GM18517 (cell line): ENCODE data around the gene GRM4.
"Not testable (repeated sequence)": the region's sequence is repeated elsewhere in the genome, so short reads cannot be mapped to it uniquely, and the experiment has no call there.

Source experiments
- ATAC-seq: cut with Tn5 transposase; IDR thresholded peaks from one replicate; pipeline ENCODE4 v1.9.1; 2021; ENCODE audit warnings: mild to moderate bottlenecking, moderate library complexity; ENCODE audit not compliant: unreplicated experiment

GRM4 gene

DNA sequence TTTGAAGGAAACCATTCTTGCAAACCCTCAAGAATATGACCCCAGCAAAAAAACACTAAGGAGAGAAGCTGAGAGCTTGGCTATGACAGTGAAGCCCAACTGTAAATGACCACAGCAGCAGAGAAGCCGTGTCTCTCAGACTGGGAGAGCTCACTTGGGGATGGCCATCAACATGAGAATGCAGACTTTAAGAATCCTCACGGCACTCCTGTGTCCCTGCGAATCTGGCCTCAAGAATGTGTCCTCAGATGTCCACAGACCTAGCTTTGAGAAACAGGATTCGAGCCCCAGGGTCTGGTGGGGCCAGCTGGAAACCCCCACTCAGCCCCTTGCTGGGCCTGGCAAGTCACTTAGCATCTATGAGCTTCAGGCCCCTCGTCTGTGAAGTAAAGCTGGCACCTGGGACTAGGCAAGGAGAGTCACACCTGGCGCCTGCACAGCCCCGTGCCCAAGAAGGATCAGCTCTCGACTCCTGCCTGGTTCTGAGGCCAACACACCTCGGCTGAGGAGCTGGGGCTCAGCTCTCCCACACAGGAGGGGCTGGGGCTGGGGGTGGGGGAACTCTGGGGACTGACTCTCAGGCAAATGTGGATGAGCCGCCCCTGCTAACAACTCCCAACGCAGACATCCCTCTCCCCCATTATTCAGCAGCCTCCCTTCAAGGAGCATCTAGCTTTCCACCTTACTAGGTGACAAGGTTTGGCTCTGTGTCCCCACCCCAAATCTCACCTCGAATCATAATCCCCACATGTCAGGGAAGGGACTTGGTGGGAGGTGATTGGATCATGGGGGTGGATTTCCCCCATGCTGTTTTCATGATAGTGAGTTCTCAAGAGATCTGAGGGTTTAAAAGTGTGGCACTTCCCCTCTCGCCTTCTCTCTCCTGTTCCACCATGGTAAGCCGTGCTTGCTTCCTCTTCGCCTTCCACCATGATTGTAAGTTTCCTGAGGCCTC is 97.7 kb downstream of the GRM4 start:
- no peak for ATAC-seq

DNA sequence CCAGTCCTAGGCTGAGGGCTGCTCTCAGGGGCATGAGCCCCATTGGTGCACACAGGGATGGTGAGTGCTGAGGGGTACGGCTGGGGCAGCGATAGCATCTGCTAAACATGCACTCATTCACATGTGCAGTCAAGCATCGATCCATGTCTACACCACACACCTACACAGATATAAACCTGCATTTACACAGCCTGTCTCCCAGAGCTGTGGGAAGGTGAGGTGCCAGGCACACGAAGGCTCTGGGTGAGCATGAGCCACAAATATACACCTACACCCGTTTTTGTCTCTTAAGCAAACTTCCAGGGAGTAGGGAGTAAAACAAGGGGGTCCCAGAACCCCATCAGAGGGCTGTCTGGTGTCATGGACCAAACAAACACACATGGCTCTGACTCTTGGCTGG is 99.3 kb downstream of the GRM4 start:
- no peak for ATAC-seq

DNA sequence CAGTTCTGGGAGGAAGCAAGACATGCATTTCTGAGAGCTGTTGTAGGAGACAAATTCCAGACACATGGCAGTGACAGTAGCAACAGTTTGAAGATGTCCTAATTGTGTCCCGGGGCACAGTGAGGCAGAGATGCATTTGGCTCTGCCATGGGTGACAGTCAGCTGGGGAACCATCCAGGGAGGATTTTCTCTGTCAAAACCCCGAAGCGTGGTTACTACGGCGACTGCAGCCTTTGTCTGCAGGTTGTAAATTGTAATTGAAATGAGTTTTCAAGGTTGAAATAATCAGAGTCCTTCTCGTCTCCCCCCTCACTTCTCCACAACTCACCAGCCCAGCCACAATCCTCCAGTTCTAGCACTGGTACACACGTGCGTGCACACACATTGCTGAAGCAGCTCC is 100.1 kb downstream of the GRM4 start:
- no peak for ATAC-seq

DNA sequence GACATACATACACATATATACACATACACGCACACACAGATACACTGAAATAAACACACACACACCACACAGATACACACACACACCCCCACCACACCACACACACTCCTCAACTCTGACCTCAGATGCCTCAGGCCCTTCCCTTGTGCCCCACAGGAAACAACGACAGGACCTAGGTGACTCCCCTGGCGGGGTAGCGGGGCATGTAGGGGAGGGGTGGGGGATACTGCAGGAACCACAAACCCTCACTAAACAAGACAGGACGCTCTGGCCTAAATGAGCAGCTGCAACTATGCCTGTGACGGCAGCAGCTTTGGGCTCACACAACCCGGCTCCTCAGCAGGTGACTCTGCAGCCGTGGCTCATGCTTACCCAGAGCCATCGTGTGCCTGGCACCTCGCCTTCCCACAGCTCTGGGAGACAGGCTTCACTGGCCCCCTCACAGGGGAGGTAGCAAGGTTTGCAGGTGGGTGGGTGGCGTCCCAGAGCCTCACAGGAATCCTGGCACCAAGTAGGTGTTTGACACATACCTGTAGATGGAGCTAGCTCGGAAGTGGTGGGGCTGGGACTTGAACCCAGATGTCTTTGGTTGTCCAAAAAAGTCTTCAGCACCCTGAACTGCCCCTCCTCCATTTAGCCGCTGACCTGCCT is 100.8 kb downstream of the GRM4 start:
- ATAC-seq = no peak

DNA sequence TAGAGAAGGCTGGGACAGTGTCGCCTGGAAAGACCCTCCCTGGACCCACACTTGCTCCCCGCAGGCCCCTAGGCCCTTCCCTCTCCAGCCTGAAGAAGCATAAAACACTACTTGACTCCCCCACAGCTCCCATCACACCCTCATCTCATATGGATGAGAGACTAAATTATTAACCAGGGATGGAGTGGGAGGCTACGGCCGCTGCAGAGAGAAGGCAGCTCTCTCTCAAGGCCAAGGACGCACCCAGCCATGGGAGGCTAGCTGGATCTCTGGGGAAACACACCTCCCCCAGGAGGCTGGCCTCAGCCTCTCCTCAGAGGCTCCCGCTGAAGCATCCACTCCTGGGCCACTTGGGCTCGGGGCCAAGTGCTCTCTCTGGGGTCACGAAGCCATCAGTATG is 102.5 kb downstream of the GRM4 start:
- no peak for ATAC-seq

DNA sequence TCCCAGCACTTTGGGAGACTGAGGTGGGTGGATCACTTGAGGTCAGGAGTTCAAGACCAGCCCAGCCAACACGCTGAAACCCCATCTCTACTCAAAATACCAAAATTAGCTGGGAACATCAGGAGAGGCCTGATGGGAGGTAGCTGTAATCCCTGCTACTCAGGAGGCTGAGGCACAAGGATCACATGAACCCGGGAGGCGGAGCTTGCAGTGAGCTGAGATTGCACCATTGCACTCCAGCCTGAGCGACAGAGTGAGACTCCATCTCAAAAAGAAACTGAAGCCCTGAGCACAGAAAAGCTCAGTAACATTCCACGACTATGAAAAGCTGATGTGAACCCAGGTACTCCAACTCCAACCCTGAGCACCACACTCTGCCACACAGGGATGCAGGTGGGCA is 103.9 kb downstream of the GRM4 start:
- ATAC-seq = not testable (repeated sequence)

DNA sequence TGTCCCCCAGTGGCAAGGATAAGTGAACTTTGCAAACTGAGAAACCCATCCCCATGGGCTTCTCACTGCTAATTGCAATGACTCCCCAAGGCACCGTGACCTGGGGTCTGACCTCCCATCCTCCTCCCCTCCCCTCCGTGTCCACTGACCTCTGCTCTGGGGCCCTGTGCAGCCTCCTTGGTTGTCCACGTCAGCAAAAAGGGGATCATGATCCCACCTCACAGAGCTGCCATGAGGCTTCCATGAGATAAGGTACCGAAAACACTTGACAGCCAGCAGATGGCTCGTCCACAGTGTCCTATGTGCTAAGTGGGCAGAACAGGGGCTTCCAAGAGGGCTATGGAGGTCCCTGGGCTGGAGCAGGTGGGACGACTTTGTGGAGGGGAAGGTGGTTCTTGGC is 104.5 kb downstream of the GRM4 start:
- no peak for ATAC-seq

DNA sequence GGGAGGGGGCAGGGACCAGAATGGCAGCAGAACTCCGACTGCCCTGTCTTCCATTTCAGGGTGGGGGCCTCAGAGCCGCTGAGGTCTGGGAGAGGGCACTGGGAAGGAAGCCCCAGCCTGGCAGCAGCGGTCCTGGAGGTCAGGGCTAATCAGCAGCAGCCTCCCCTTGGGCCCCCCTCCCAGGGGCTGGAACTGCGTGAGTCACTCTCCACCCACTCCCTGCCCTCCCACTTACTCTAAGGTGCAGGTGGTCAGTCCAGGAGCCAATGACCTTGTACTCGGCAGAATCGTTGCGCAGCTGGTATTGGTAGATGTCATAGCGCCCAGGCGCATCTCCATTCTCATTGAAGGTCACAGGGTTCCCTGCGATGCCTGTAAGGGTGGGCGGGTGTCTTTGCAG is 105.9 kb downstream of the GRM4 start:
- ATAC-seq = no peak

DNA sequence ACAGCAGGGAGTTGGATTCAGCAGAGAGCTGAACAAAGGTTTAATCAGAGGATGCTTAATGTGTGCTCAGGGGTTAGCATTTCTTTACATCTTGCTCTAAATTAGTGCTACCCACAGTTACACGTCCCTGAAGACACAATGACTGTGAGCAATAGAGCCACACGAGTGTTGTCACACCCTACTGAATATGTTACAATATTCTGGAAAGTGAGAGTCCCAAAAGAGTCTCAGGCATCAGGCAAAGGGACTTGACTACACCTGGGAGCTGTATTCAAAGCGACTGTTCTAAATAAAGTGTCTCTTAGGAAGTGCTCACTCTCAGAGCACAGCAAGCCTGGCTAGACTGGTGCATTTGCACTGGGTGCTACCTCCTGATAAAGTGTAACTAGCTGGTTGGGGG is 108.7 kb downstream of the GRM4 start:
- no peak for ATAC-seq

DNA sequence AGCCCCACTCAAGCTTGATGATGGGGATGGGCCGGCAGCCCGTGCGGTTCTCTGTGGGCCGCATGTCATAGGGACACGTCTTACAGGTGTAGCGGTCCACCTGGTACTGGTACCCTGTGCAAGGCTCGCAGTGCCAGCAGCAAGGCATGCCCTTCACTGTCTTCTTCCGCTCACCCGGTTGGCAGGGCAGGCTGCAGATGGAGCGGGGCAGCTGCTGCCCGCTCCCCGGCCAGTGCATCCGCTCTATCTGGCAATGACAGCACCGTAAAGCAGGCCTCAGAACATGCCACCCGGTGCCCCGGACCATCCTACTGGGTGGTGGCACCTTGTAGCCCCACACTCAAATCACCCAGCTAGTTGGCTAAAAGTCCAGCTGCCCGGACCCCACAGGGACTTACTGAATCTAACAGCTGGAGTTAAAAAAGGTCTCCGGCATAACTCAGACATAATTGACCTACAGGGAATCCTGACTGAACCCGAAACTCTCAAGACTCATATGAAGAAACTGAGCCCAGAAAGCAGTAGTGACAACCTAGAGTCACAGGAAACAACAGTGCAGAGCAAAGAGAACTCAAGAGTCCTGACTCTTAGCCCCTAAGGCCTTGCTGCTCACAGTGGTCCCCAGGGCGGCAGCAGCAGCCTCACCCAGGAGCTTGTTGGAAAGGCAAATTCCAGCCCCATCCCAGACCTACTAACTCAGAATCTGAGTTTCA is 109.4 kb downstream of the GRM4 start:
- no peak for ATAC-seq

DNA sequence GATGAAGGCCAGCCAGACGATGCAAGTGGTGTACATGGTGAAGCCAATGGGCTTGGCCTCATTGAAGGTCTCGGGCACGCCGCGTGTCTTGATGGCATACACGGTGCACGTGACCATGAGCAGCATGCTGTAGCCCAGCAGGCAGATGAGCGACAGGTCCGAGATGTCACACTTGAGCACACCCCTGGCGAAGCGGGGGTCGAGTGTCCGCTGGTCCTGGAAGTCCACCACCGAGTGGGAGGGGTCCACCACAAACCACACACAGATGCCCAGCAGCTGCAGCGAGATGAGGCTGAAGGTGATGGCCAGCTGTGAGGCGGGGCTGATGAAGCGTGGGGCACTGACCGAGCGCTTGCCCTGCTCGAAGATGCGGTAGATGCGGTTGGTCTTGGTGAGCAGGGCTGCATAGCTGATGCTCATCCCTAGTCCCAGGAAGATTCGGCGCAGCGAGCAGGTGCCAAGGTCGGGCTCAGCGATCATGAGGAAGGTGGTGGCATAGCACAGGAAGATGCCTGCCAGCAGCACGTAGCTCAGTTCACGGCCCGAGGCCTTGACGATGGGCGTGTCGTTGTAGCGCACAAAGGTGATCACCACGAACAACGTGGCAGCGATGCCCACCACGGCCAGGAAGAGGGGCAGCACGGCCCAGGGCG is 110.1 kb downstream of the GRM4 start:
- no peak for ATAC-seq

DNA sequence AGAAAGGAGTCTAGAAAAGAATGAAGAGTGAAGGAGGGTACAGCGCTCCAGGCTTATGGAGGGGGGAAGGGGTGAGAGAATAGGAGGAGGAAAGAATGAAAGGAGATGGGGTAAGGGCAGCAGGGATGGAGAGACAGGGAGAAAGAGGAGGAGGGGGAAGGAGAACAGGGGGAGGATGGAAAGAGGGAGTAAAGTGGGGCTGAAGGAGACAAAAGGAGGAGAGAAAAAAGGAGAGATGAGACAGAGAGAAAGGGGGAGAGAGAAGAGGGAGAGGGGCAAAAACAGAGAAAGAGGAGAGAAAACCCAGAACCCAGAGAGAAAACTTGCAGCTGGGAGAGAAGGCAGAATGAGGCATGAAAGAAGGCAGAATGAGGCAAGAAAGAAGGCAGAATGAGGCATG is 110.7 kb downstream of the GRM4 start:
- ATAC-seq = no peak

DNA sequence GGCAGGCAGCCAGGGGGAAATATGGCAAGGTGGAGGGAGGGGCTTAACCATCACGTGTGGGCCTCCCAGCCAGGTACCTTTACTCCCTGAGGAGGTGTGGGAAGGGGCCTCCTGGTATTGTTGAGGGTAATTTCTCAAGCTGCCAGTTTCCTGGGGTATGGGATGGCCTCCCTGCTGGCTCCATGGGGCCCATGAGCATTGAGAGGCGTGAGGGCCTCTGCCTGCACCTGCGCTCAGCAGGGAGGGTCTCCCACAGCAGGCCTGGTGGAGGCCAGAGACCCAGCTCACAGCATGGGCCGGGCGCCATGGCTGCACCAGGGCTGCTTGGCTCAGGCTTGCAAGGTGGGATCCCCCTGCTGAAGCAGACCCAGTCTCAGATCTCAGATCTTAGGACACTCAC is 113.0 kb downstream of the GRM4 start:
- ATAC-seq = no peak

DNA sequence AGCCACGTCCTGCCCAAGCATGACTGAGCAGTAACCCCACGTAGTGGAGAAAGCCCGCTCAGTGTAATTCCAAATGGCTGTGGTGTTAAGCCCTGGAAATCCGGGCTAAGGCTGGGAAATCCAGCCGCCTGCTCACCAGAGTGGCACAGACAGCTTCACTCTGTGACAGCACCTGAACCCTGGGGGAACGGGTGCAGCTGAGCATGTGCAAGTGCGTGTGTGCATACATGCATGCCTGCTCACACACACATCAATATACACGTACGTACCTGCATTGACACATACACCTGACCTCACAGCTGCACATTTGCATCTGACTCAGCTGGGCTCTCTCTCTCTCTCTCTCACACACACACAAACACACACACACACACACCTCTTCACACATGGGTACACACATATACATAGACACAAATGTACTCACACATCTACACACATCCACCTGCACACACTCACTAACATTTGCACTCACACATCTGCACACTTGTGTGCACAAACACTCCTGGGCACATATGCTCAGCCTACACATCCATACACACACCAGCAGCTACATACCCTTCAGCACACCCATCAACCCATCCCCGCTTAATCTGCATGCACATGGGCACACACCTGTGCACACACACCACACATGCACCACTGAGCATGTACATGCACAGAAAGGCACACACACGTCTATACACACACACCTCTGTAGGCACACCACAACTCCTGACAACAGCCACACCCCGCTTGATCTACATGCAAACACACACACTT is 114.1 kb downstream of the GRM4 start:
- ATAC-seq = no peak

DNA sequence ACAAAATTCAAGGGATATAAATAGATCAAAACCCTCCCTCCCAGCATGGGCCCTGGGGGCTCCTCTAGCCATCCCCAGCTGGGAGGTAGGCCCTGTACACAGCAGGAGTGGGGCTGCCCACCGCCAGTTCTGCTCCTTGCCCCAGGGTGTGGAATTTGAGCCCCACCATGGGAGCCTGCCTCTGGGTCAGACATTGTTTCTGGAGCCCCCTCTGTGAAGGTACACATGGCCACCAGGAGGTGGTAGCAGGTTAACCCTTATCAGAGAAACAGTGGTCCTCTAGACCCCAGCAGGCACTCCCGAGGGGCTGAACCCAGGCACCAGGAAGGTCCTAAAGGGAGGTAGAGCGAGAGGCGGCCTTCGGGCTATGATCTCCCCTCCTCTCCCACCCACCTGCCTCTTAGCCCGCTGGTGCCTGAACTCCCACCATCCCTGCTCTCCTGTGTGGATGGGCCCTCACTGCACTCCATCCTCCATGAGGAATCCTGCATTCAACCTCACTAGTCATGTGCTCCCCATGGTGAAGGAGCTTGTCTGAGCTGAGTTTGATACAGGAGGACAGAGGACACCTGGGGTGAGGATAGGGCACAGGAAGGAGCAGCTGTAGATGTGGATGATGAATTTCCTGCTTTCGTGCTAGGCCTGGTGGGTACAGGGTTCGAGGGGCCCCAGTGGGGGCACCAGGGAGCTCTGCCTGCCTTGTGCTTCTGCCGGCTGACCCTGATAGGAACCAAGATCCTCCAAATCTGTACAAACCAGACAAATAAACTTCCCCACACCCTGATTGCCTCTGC is 114.9 kb downstream of the GRM4 start:
- no peak for ATAC-seq

DNA sequence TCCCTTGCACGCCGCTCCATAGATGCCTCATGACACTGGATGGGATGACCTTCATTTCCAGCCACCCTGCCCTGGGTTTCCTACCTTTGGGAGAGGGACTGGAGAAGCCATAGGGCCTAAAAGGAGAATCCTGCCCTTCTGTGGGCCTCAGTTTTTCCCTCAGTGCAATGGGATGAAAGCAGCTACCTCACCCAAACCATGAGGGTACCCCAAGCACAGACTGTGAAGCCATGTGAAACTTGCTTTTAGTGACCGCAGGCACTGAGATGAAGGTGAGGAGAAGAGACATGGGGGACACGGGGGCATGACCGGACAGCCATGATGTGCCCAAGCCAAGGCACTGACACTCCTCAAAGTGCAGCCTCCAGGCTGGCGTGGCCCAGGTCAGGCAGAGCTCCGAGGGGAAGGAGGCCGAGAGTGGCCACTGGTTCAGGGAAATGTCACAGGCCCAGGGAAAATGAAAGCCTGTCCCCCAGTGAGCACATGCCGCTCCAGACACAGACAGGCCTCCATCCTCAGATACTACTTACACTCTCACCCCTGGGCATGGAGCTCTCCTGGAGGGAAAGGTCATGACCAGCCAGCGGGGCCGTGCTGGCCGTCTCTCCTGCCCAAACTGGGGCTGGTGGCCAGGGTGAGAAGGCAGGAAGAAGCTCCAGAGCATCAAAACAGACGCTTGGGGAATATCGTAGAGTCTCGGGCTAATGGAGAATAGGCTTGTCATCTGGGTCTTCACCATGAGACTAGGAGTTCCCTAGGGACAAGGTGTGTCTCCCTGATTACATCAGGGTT is 116.2 kb downstream of the GRM4 start:
- ATAC-seq = no peak

DNA sequence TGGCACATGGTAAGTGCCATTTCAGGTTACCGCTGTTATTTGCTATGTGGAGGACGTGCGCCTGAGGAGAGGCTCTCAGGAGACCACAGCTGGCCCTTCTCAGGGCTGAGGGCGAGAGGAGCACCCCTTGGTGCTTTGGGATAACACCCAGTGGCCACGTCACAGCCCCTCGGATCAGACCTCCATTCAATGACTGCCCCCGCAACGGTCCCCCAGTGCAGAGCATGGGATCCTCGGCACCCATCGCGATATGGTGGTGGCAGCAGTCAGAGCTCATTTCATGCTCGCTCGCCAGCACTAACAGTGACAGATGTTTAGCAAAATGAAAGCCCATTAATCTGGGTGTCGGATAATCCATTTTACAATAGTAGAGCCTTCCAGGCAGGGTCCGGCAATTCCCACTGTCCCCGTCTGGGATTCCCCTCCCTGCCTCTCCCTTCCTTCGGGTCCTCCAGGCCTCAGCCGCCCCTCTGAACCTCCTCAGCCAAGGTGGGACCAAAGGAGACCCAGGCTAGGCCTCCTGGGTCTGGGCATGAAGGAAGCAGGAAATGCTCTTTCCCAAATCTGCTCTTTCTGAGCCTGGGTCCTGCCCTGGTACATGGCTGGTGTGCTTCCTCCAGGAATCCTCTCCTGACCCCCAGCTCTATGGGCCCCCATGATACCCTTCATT is 117.1 kb downstream of the GRM4 start:
- ATAC-seq = no peak

DNA sequence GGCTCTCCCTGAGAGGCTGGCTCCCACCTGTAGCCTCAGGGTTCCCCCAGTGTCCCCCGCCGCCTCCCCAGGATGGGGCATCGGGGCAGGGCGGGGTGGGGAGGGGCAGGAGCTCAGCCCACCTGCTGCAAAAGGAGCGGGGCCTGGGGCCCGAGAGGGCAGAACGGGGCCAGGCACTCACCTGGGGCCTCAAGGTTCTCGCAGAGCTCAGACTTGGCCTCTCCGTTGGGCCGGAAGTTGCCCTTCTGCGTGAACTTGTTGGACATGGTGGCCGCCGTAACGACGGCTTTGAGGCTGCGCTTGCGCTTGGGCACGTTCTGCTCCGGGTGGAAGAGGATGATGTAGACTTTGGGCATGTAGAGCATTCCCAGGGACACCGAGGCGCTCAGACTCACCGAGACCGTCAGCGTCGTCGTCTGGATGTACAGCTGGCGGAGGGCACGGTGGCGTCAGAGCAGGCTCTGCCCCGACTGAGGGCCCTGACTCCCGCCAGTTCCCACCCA is 117.9 kb downstream of the GRM4 start:
- no peak for ATAC-seq
